ENCODE data around the gene CHST12.
"Not testable (repeated sequence)": the region's sequence is repeated elsewhere in the genome, so short reads cannot be mapped to it uniquely, and the experiment has no call there.

Gene CHST12

DNA sequence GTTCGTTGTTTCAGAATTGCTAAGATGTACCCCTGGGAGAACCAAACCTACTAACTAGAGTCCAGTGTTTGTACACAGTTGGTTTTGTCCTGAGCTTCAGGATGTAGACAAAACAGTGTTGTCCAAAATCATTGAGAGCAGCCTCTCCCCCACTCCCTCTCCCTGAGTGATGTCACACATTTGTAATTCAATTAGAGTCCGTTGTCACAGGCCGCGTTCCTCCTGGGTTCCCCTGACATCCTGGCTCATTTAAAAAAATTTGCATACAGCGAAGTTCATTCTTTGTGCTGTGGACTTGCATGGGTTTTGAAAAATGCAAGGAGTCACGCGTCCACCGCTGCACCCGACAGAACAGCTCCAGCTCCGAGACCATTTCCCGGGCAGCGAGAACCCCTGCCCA is 62.5 kb downstream of the CHST12 start:
- no peak for DNase-seq (ENCODE audit: low read depth)
- TF ChIP-seq, protein P1, sequence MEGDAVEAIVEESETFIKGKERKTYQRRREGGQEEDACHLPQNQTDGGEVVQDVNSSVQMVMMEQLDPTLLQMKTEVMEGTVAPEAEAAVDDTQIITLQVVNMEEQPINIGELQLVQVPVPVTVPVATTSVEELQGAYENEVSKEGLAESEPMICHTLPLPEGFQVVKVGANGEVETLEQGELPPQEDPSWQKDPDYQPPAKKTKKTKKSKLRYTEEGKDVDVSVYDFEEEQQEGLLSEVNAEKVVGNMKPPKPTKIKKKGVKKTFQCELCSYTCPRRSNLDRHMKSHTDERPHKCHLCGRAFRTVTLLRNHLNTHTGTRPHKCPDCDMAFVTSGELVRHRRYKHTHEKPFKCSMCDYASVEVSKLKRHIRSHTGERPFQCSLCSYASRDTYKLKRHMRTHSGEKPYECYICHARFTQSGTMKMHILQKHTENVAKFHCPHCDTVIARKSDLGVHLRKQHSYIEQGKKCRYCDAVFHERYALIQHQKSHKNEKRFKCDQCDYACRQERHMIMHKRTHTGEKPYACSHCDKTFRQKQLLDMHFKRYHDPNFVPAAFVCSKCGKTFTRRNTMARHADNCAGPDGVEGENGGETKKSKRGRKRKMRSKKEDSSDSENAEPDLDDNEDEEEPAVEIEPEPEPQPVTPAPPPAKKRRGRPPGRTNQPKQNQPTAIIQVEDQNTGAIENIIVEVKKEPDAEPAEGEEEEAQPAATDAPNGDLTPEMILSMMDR (conservative IDR thresholded peaks at IDR 0.05; ENCODE audit: low read length): no peak
- H3K4me3 ChIP-seq (ENCODE audit: low read length): no peak overlapping the region

DNA sequence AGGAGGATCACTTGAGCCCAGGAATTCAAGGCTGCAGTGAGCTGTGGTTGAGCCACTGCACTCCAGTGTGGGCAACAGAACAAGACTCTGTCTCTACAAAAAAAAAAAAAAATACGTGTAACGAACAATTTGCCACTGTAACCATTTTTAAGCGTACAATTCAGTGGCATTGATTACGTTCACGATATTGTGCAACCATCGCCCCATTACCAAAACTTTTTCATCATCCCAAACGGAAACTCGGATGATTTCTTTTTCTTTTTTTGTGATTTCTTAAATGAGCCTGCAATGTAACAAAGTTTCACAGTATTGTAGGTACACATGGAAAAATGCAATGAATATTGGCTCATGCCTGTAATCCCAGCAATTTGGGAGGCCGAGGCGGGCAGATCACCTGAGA is 63.3 kb downstream of the CHST12 start:
- TF ChIP-seq, protein P1 (conservative IDR thresholded peaks at IDR 0.05; ENCODE audit: low read length): no peak
- no peak for DNase-seq (ENCODE audit: low read depth)
- no peak overlapping the region for H3K4me3 ChIP-seq (ENCODE audit: low read length)

DNA sequence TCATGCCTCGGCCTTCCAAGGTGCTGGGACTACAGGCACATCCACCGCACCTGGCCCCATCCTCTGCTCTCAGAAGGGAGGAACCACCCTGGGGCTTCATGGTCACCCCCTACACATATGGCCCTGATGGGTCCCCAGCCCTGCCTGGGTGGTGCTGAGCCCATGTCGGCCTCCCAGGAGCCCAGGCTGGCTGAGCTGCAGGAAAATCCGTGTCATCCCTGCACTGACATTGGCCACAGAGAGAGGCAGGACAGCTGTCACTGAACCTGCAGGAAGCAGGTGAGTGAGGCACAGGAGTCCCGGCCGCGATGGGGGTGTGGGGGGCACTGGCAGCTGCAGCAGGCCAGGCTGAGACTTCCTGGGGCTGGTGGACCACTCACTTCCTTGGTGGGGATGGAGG is 64.8 kb downstream of the CHST12 start:
- no peak overlapping the region for H3K4me3 ChIP-seq (ENCODE audit: low read length)
- TF ChIP-seq, protein P1 (conservative IDR thresholded peaks at IDR 0.05; ENCODE audit: low read length): no peak
- no peak for DNase-seq (ENCODE audit: low read depth)

DNA sequence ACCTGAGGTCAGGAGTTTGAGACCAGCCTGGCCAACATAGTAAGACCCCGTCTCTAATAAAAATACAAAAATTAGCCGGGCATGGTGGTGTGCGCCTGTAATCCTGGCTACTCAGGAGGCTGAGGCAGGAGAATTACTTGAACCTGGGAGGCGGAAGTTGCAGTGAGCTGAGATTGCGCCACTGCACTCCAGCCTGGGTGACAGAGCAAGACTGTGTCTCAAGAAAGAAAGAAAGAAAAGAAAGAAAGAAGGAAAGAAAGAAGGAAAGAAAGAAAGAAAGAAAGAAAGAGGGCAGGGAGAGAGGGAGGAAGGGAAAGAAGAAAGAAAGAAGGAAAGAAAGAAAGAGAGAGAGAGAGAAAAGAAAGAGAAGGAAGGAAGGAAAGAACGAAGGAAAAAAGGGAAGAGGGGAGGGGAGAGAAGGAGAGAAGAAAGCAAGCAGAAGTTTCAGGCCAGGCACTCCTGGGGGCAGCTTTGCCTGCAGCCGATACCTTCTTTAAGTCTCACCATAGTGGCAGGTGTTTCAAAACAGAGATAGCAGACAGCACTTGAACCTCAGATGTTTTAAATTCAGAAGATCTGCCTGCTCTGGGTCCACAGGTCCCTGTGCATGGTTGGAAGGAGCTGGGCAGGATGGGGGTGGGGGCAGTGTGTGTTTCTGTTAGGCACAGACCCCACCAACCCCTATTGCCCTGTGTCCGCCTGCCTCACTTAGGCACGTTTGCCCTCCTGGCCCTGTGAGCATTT is 66.2 kb downstream of the CHST12 start:
- H3K4me3 ChIP-seq (ENCODE audit: low read length); DNase-seq (ENCODE audit: low read depth): not testable (repeated sequence)

DNA sequence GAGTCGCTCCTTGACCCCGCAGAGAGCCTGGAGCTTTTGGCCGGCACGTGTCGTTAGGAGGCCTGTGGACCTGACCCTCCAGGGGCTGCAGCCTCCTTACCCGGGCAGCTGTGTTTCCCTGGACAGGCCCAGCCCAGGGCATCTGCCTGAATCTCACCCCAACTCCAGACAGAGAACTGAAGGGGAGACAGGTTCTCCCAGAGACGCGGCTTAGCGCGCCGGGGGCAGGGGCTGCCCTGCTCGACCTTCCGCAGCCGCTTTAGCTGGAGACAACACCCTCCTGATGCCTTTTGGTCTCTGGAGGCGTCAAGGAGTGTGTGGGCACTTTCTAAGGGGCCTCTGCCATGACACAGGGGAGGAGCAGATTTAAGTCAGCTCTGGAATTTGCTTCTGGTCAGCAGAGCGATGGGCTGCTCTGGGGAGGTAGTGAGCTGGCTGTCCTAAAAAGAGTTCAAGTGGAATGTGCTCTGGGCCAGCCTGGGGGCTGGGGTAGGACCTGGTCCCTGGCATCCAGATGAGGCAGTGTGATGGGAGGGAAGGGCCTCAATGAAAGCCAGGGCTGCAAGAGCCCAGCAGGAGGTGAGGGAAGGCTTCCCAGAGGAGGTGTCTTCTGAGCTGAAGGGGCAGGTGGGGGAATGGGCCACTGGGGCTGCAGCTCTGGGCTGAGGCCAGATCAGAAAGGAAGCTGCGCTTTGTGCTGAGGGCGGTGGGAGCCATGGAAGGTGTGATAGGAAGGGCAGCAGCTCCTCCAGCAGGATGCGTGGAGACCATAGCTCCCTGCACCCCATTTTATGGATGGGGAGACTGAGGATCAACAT is 67.0 kb downstream of the CHST12 start:
- TF ChIP-seq, protein P1 (conservative IDR thresholded peaks at IDR 0.05; ENCODE audit: low read length): no peak
- no peak overlapping the region for H3K4me3 ChIP-seq (ENCODE audit: low read length)
- no peak for DNase-seq (ENCODE audit: low read depth)

DNA sequence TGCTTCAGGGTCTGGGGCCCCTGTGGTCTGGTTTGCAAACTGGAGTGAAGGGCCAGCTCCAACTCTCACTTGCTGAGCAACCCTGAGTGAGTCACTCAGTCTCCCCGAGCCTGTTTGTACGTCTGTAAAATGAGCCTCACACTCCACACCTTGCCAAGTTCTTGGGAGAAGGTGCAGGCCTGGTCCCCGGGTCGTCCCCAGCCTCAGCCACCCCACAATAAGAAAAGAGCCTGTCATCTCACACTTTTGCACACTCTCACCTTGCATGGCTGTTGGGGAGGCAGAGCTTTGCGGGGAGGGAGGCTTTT is 67.6 kb downstream of the CHST12 start:
- H3K4me3 ChIP-seq (ENCODE audit: low read length): no peak overlapping the region
- TF ChIP-seq, protein P1 (conservative IDR thresholded peaks at IDR 0.05; ENCODE audit: low read length): no peak
- DNase-seq (ENCODE audit: low read depth): no peak

DNA sequence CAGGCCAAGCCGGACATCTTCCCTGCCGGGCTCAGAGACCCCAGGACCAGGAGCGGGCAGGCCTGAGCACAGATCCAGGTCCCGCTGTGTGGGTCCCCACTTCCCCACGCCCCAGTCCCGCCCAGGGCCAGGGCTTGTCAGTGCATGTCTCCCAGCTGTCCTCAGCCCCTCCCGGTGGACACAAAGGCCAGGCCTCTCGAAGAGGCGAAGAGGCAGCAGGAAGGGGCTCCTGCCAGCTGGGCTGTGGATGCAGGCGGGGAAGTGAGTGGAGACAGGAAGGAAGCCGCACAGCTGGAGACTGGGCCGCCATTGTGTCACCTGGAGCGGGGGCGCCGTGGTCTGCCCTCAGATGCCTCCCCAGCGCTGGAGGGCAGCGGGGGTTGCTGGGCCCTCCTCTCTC is 68.0 kb downstream of the CHST12 start:
- TF ChIP-seq, protein P1 (conservative IDR thresholded peaks at IDR 0.05; ENCODE audit: low read length): no peak

More for the DNA sequence above, 68.0 kb downstream of the CHST12 start:
- H3K4me3 ChIP-seq (ENCODE audit: low read length): no peak overlapping the region
- no peak for DNase-seq (ENCODE audit: low read depth)

Data from AG10803 (cell line).